ENCODE results near the gene CDK17. TPM values are rescaled to one million over a fixed set of nuclear protein-coding genes. Genes with fewer than 3 reads are reported as not detected.

CDK17 gene
- total RNA-seq, 6 donors from 2014 or later, result 31.5 to 71.8 (median 42.5) TPM

GRCh38 chr12:96297504-96297903 lies 102.7 kb downstream of the CDK17 start:
- H3K4me3 ChIP-seq, result no peak overlapping the region
- no peaks in the 10 kb centered on the region for H3K27me3 ChIP-seq
- 93% methylated on average over 4 of the region's 4 CpGs for WGBS, 2 donors
- H3K36me3 ChIP-seq, result peaks cover 0 to 49% (median 7%) of the 10 kb centered on the region in 4 donors
- no peak for DNase-seq
- TF ChIP-seq POLR2AphosphoS5 (IDR thresholded peaks at IDR 0.05), result no peak
- TF ChIP-seq, protein P1, sequence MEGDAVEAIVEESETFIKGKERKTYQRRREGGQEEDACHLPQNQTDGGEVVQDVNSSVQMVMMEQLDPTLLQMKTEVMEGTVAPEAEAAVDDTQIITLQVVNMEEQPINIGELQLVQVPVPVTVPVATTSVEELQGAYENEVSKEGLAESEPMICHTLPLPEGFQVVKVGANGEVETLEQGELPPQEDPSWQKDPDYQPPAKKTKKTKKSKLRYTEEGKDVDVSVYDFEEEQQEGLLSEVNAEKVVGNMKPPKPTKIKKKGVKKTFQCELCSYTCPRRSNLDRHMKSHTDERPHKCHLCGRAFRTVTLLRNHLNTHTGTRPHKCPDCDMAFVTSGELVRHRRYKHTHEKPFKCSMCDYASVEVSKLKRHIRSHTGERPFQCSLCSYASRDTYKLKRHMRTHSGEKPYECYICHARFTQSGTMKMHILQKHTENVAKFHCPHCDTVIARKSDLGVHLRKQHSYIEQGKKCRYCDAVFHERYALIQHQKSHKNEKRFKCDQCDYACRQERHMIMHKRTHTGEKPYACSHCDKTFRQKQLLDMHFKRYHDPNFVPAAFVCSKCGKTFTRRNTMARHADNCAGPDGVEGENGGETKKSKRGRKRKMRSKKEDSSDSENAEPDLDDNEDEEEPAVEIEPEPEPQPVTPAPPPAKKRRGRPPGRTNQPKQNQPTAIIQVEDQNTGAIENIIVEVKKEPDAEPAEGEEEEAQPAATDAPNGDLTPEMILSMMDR (IDR thresholded peaks at IDR 0.05), result no peak
- no peak for TF ChIP-seq POLR2A (IDR thresholded peaks at IDR 0.05)
- no peak for TF ChIP-seq EP300 (IDR thresholded peaks at IDR 0.05)
- no peaks in the 10 kb centered on the region for H3K4me1 ChIP-seq
- H3K27ac ChIP-seq, result no peak overlapping the region
- no peak for ATAC-seq (ENCODE audit: low FRiP score in 2 of 2)
- no peaks in the 10 kb centered on the region for H3K9me3 ChIP-seq

DNA sequence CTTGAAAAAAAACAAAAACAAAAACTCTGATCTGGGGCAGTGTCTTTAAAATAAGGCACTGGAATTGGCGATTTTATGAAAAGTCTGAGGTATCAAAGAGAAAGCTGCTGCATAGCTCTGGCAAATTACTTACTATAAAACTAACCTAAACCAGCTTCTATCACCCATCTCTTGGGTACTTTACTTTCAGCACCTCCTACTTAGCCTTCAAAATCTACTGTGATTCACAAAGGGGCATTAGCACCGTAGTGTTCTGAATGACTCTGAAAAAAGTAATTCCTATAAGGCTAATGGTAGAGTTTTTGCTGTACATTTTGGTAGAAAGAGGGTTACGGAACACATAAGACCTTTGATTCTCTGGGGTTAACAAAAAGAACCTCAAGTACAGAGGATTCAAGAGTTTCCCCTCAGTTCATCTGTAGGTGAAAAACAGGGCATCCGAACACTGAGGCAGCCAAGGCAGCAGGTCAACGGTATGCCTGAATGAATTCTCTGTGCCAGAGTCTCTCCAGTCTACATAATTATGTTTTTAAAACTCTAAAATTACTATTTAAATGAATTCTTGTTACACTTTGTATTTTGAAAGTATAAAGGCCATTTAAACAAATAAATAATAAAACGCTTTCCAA lies 104.6 kb downstream of the CDK17 start:
- ATAC-seq (ENCODE audit: low FRiP score in 2 of 2), result no peak
- no peak for DNase-seq
- no peak overlapping the region for H3K4me3 ChIP-seq
- no peaks in the 10 kb centered on the region for H3K4me1 ChIP-seq
- no peak overlapping the region for H3K27ac ChIP-seq
- H3K27me3 ChIP-seq, result no peaks in the 10 kb centered on the region
- TF ChIP-seq, protein P1 (IDR thresholded peaks at IDR 0.05), result no peak
- TF ChIP-seq POLR2AphosphoS5 (IDR thresholded peaks at IDR 0.05) (no peak), EP300 (IDR thresholded peaks at IDR 0.05) (no peak), POLR2A (IDR thresholded peaks at IDR 0.05) (no peak)
- no peaks in the 10 kb centered on the region for H3K9me3 ChIP-seq
- WGBS, 2 donors, result 94 to 95% methylated on average over 6 of the region's 6 CpGs
- H3K36me3 ChIP-seq, result peaks cover 0 to 49% (median 7%) of the 10 kb centered on the region in 4 donors

- Histone ChIP-seq H3K36me3 (peaks cover 0 to 42% (median 7%) of the 10 kb centered on the region in 4 donors), H3K27me3 (no peaks in the 10 kb centered on the region), H3K4me3 (no peak overlapping the region), H3K4me1 (no peaks in the 10 kb centered on the region), H3K27ac (no peak overlapping the region), H3K9me3 (no peaks in the 10 kb centered on the region)
- no peak for ATAC-seq (ENCODE audit: low FRiP score in 2 of 2)
- TF ChIP-seq EP300 (IDR thresholded peaks at IDR 0.05) (no peak), POLR2AphosphoS5 (IDR thresholded peaks at IDR 0.05) (no peak), POLR2A (IDR thresholded peaks at IDR 0.05) (no peak)
- TF ChIP-seq, protein P1 (IDR thresholded peaks at IDR 0.05), result no peak
- no peak for DNase-seq
- WGBS, 2 donors, result 56 to 65% methylated on average over 3 of the region's 3 CpGs
These were observed 105.4 kb downstream of the CDK17 start for GRCh38 chr12:96294831-96295230.

GRCh38 chr12:96293093-96293492 lies 107.1 kb downstream of the CDK17 start:
- Histone ChIP-seq H3K9me3 (no peaks in the 10 kb centered on the region), H3K4me3 (no peak overlapping the region), H3K27me3 (no peaks in the 10 kb centered on the region), H3K36me3 (peaks cover 7 to 46% (median 9%) of the 10 kb centered on the region in 4 donors), H3K4me1 (no peaks in the 10 kb centered on the region), H3K27ac (no peak overlapping the region)
- DNase-seq, result no peak
- no peak for TF ChIP-seq EP300 (IDR thresholded peaks at IDR 0.05)
- no peak for TF ChIP-seq POLR2A (IDR thresholded peaks at IDR 0.05)
- TF ChIP-seq, protein P1 (IDR thresholded peaks at IDR 0.05), result no peak
- no peak for TF ChIP-seq POLR2AphosphoS5 (IDR thresholded peaks at IDR 0.05)
- 93 to 100% methylated on average over 2 of the region's 2 CpGs for WGBS, 2 donors
- no peak for ATAC-seq (ENCODE audit: low FRiP score in 2 of 2)

- Histone ChIP-seq H3K4me1 (no peaks in the 10 kb centered on the region), H3K4me3 (no peak overlapping the region), H3K27ac (no peak overlapping the region), H3K36me3 (peaks cover 14 to 71% (median 26%) of the 10 kb centered on the region in 4 donors), H3K9me3 (no peaks in the 10 kb centered on the region), H3K27me3 (no peaks in the 10 kb centered on the region)
- ATAC-seq (ENCODE audit: low FRiP score in 2 of 2) (no peak), DNase-seq (no peak)
- WGBS, 2 donors, result 78 to 90% methylated on average over 5 of the region's 5 CpGs
- TF ChIP-seq, protein P1 (IDR thresholded peaks at IDR 0.05), result no peak
- no peak for TF ChIP-seq POLR2A (IDR thresholded peaks at IDR 0.05)
- TF ChIP-seq POLR2AphosphoS5 (IDR thresholded peaks at IDR 0.05), result no peak
- no peak for TF ChIP-seq EP300 (IDR thresholded peaks at IDR 0.05)
These were observed 111.2 kb downstream of the CDK17 start for GRCh38 chr12:96289067-96289466.
